GM12875 (cell line): ENCODE results near the gene NFILZ.

ENCODE experiments used
- H3K4me3 ChIP-seq: one replicate; pipeline ENCODE4 v1.5.1; 2011; ENCODE audit warnings: low read depth, low read length, control low read depth
- CTCF ChIP-seq: IDR thresholded peaks from 2 replicates; pipeline ENCODE4 v1.5.1; 2011; ENCODE audit warnings: low read depth, mild to moderate bottlenecking, control low read depth, inconsistent platforms, low read length, moderate library complexity, borderline replicate concordance; ENCODE audit not compliant: insufficient read depth

Gene NFILZ

GRCh38 chr19:8662263-8662662, 31.8 kb downstream of the NFILZ start:
- H3K4me3 ChIP-seq = no peak overlapping the region
- no peak for TF ChIP-seq CTCF

GRCh38 chr19:8663920-8664670, 33.7 kb downstream of the NFILZ start:
- TF ChIP-seq CTCF = no peak
- no peak overlapping the region for H3K4me3 ChIP-seq

GRCh38 chr19:8664671-8665057, 34.2 kb downstream of the NFILZ start:
- no peak for TF ChIP-seq CTCF
- H3K4me3 ChIP-seq = no peak overlapping the region

GRCh38 chr19:8665468-8666213, 35.2 kb downstream of the NFILZ start:
- no peak overlapping the region for H3K4me3 ChIP-seq
- TF ChIP-seq CTCF = no peak

GRCh38 chr19:8666814-8667405, 36.5 kb downstream of the NFILZ start:
- H3K4me3 ChIP-seq = no peak overlapping the region
- TF ChIP-seq CTCF = no peak

- no peak overlapping the region for H3K4me3 ChIP-seq
- TF ChIP-seq CTCF = no peak
These were observed 43.0 kb downstream of the NFILZ start for GRCh38 chr19:8673276-8673891.
